IMR-90 (cell line): ENCODE data around the gene STARD13. TPM values are rescaled to one million over a fixed set of nuclear protein-coding genes. Genes with fewer than 3 reads are reported as not detected.

Experiments used
- ATAC-seq: fragments of 200-7000 bp; cut with Tn5 transposase; 2 replicates; pipeline ENCODE4 v1.9.1; 2020; ENCODE audit warnings: low read depth, mild to moderate bottlenecking, moderate library complexity
- BruUV-seq: library from RNA; stranded (reverse); fragments of 400-500 nt; replicated peaks from 2 replicates; lab custom pipeline; 2021; lab: Mats Ljungman, UMichigan
- CTCF ChIA-PET: fragments of 300-600 bp; formaldehyde crosslinking; extraction: SDS; loops from one replicate; lab custom pipeline; 2021; ENCODE audit warnings: antibody characterized with exemption; lab: Yijun Ruan, JAX
- POLR2A ChIA-PET: fragments of 300-600 bp; sonication (Branson Sonifier 250); formaldehyde crosslinking; loops from one replicate; lab custom pipeline; 2022; ENCODE audit warnings: antibody characterized with exemption; ENCODE audit not compliant: unreplicated experiment; lab: Charles Lee
- DNase-seq: peaks from one replicate; pipeline ENCODE4 v3.0.0; 2013
- H2AFZ ChIP-seq: replicated peaks from 2 replicates; pipeline ENCODE3; 2013; ENCODE audit warnings: low read length, mild to moderate bottlenecking; ENCODE audit not compliant: poor library complexity
- H2AK5ac ChIP-seq: 2 replicates; pipeline ENCODE4 v1.6.1; 2013; ENCODE audit warnings: low read depth, low read length, inconsistent platforms
- H2AK9ac ChIP-seq: replicated peaks from 2 replicates; pipeline ENCODE3; 2013; ENCODE audit warnings: mild to moderate bottlenecking, low read depth, low read length, moderate library complexity; ENCODE audit not compliant: poor library complexity
- H2BK120ac ChIP-seq: 2 replicates; pipeline ENCODE4 v1.6.1; 2013; ENCODE audit warnings: low read depth, low read length, inconsistent platforms
- H2BK15ac ChIP-seq: 3 replicates; pipeline ENCODE4 v1.6.1; 2013; ENCODE audit warnings: low read depth, low read length, inconsistent platforms
- H2BK20ac ChIP-seq: 2 replicates; pipeline ENCODE4 v1.6.1; 2013; ENCODE audit warnings: low read depth, mild to moderate bottlenecking, inconsistent platforms, low read length, moderate library complexity
- H2BK5ac ChIP-seq: 2 replicates; pipeline ENCODE4 v1.6.1; 2013; ENCODE audit warnings: mild to moderate bottlenecking, low read depth, low read length, inconsistent platforms; ENCODE audit not compliant: poor library complexity, severe bottlenecking
- H3K14ac ChIP-seq: replicated peaks from 2 replicates; pipeline ENCODE4 v1.6.1; 2013; ENCODE audit warnings: low read depth, low read length, inconsistent platforms
- H3K18ac ChIP-seq: 2 replicates; pipeline ENCODE4 v1.6.1; 2013; ENCODE audit warnings: low read depth, low read length, control low read depth
- H3K23ac ChIP-seq: 2 replicates; pipeline ENCODE4 v1.6.1; 2013; ENCODE audit warnings: low read depth, low read length, inconsistent platforms
- H3K27ac ChIP-seq: 2 replicates; pipeline ENCODE4 v1.5.1; 2013; ENCODE audit warnings: mild to moderate bottlenecking, control low read depth, low read length; ENCODE audit not compliant: insufficient read depth
- H3K27me3 ChIP-seq: 2 replicates; pipeline ENCODE4 v1.6.1; 2013; ENCODE audit warnings: low read length; ENCODE audit not compliant: control insufficient read depth, insufficient read depth
- H3K36me3 ChIP-seq: 2 replicates; pipeline ENCODE4 v1.6.1; 2013; ENCODE audit warnings: low read length, mixed read lengths; ENCODE audit not compliant: control insufficient read depth, insufficient read depth
- H3K4ac ChIP-seq: 2 replicates; pipeline ENCODE4 v1.6.1; 2013; ENCODE audit warnings: low read depth, low read length, inconsistent platforms
- H3K4me1 ChIP-seq: 2 replicates; pipeline ENCODE4 v1.6.1; 2013; ENCODE audit warnings: low read length, mixed read lengths; ENCODE audit not compliant: control insufficient read depth, insufficient read depth
- H3K4me2 ChIP-seq: 2 replicates; pipeline ENCODE4 v1.6.1; 2013; ENCODE audit warnings: low read depth, mild to moderate bottlenecking, control low read depth, low read length, moderate library complexity
- H3K4me3 ChIP-seq: 2 replicates; pipeline ENCODE4 v1.5.1; 2013; ENCODE audit warnings: low read depth, mild to moderate bottlenecking, control low read depth, low read length, moderate library complexity; ENCODE audit not compliant: insufficient read depth
- H3K56ac ChIP-seq: 2 replicates; pipeline ENCODE4 v1.6.1; 2013; ENCODE audit warnings: low read length, inconsistent platforms; ENCODE audit not compliant: insufficient read depth; ENCODE audit errors: extremely low read depth
- H3K79me1 ChIP-seq, 2 experiments: 2 replicates each; pipeline ENCODE4 v1.6.1; 2013; ENCODE audit warnings: low read length in 2 of 2, inconsistent platforms in 1 of 2, low read depth in 1 of 2
- H3K9ac ChIP-seq: 2 replicates; pipeline ENCODE4 v1.6.1; 2013; ENCODE audit warnings: low read depth, low read length, control low read depth
- H3K9me1 ChIP-seq: 2 replicates; pipeline ENCODE4 v1.6.1; 2013; ENCODE audit warnings: low read length, inconsistent platforms; ENCODE audit not compliant: insufficient read depth
- H3K9me3 ChIP-seq: 2 replicates; pipeline ENCODE4 v1.6.1; 2013; ENCODE audit warnings: low read length; ENCODE audit not compliant: control insufficient read depth, insufficient read depth
- H4K20me1 ChIP-seq: 2 replicates; pipeline ENCODE4 v1.6.1; 2013; ENCODE audit warnings: low read length, inconsistent platforms; ENCODE audit not compliant: insufficient read depth
- H4K5ac ChIP-seq: 2 replicates; pipeline ENCODE4 v1.6.1; 2013; ENCODE audit warnings: mild to moderate bottlenecking, low read depth, low read length, control low read depth
- H4K8ac ChIP-seq, 2 experiments: 2 replicates each; pipeline ENCODE4 v1.6.1; 2013; ENCODE audit warnings: low read depth in 2 of 2, low read length in 2 of 2, control low read depth in 1 of 2, inconsistent platforms in 1 of 2
- H4K91ac ChIP-seq: 2 replicates; pipeline ENCODE4 v1.6.1; 2013; ENCODE audit warnings: low read depth, low read length, inconsistent platforms; ENCODE audit not compliant: insufficient read depth
- BHLHE40 ChIP-seq: fragments of 150-350 bp; IDR thresholded peaks from 2 replicates; pipeline ENCODE4 v1.6.1; 2016; ENCODE audit warnings: mild to moderate bottlenecking, low read depth, low read length
- CEBPB ChIP-seq: IDR thresholded peaks from 2 replicates; pipeline ENCODE4 v1.6.1; 2012; ENCODE audit warnings: low read depth, low read length, improper control_type of control experiment
- CHD1 ChIP-seq: IDR thresholded peaks from 2 replicates; pipeline ENCODE4 v1.6.1; 2012; ENCODE audit warnings: low read depth, low read length, improper control_type of control experiment
- CTCF ChIP-seq: conservative IDR thresholded peaks from 2 replicates; pipeline ENCODE4 v1.5.1; 2012; ENCODE audit warnings: mild to moderate bottlenecking, low read depth, low read length, improper control_type of control experiment
- ELK1 ChIP-seq: fragments of 150-350 bp; IDR thresholded peaks from 2 replicates; pipeline ENCODE4 v1.6.1; 2016; ENCODE audit warnings: low read depth, mild to moderate bottlenecking, low read length, moderate library complexity, borderline replicate concordance
- FOS ChIP-seq: fragments of 150-350 bp; IDR thresholded peaks from 2 replicates; pipeline ENCODE4 v1.6.1; 2016; ENCODE audit warnings: low read depth, low read length
- MAFK ChIP-seq: IDR thresholded peaks from 2 replicates; pipeline ENCODE4 v1.6.1; 2012; ENCODE audit warnings: low read depth, low read length, improper control_type of control experiment
- MAZ ChIP-seq: IDR thresholded peaks from 2 replicates; pipeline ENCODE4 v1.6.1; 2012; ENCODE audit warnings: low read depth, mild to moderate bottlenecking, low read length, improper control_type of control experiment, moderate library complexity, borderline replicate concordance
- MXI1 ChIP-seq: IDR thresholded peaks from 2 replicates; pipeline ENCODE4 v1.6.1; 2012; ENCODE audit warnings: low read depth, mild to moderate bottlenecking, low read length, moderate library complexity, borderline replicate concordance
- POLR2A ChIP-seq: IDR thresholded peaks from 2 replicates; pipeline ENCODE4 v1.6.1; 2012; ENCODE audit warnings: mild to moderate bottlenecking, low read depth, low read length
- RAD21 ChIP-seq: IDR thresholded peaks from 2 replicates; pipeline ENCODE4 v1.6.1; 2012; ENCODE audit warnings: low read length, improper control_type of control experiment
- RCOR1 ChIP-seq: IDR thresholded peaks from 2 replicates; pipeline ENCODE4 v1.6.1; 2012; ENCODE audit warnings: mild to moderate bottlenecking, low read length, improper control_type of control experiment; ENCODE audit not compliant: insufficient replicate concordance
- RFX5 ChIP-seq: IDR thresholded peaks from 2 replicates; pipeline ENCODE4 v1.8.0; 2012; ENCODE audit warnings: low read depth, mild to moderate bottlenecking, low read length, moderate library complexity
- SMC3 ChIP-seq: fragments of 150-350 bp; IDR thresholded peaks from 2 replicates; pipeline ENCODE4 v1.6.1; 2016; ENCODE audit warnings: low read depth, mild to moderate bottlenecking, antibody characterized with exemption, low read length, moderate library complexity
- USF2 ChIP-seq: fragments of 150-350 bp; IDR thresholded peaks from 2 replicates; pipeline ENCODE4 v1.6.1; 2017; ENCODE audit warnings: mild to moderate bottlenecking, antibody characterized with exemption, low read length, low read depth
- whole genome bisulfite sequencing, 2 experiments: methylation state at CpG; one replicate each; pipeline versions ENCODE4 v1.1.5 to v1.1.7; 2013; ENCODE audit warnings: missing lambda C conversion rate in 2 of 2; ENCODE audit not compliant: insufficient read length in 1 of 2; ENCODE audit errors: extremely low coverage in 2 of 2; 5-methylcytosine and 5-hydroxymethylcytosine counted together
- dilution Hi-C: fragments of 300-500 bp; cut with HindIII; formaldehyde crosslinking; loops from one replicate; pipeline ENCODE4 v1.14.3; 2018; ENCODE audit warnings: low sequenced_read_pairs; ENCODE audit not compliant: unreplicated experiment
- in situ Hi-C: fragments of 300-500 bp; cut with MboI; formaldehyde crosslinking; loops from 3 replicates; pipeline ENCODE4 v1.14.3; 2019; ENCODE audit warnings: low sequenced_read_pairs, inconsistent platforms, mixed read lengths
- intact Hi-C: fragments of 100-400 bp; cut with micrococcal nuclease; formaldehyde crosslinking; loops from 2 replicates; pipeline ENCODE4 v1.10.0; 2022
- polyA plus RNA-seq, 3 experiments: library from polyadenylated mRNA; depleted of rRNA; stranded (reverse); fragments of >200 nt; gene quantifications; 2 replicates each; pipeline ENCODE4 v1.2.3, GENCODE V29; 2012; ENCODE audit warnings: low replicate concordance in 1 of 3
- total RNA-seq: library from RNA; depleted of rRNA; stranded (reverse); fragments of >200 nt; gene quantifications from 2 replicates; pipeline ENCODE4 v1.2.3, GENCODE V29; 2012

The STARD13 gene
- total and polyA plus RNA-seq, 2 of the 4 experiments (the other 2 are of a cell fraction) = 23.6 to 46.6 TPM

- ChIA-PET CTCF (no interaction called here), POLR2A (interaction anchor here (0.6 kb wide), 1 partner anchor 345 kb away, joined by 4 read pairs; no protein-coding TSS in a partner anchor)
- TF ChIP-seq MAZ = no peak
- TF ChIP-seq RFX5 = no peak
- no peak for TF ChIP-seq MXI1
- TF ChIP-seq BHLHE40 = no peak
- TF ChIP-seq POLR2A = no peak
- no peak for TF ChIP-seq SMC3
- no peak for TF ChIP-seq FOS
- TF ChIP-seq CHD1 = no peak
- TF ChIP-seq RCOR1 = no peak
- TF ChIP-seq MAFK = no peak
- TF ChIP-seq USF2 = no peak
- TF ChIP-seq CEBPB = no peak
- TF ChIP-seq RAD21 = no peak
- TF ChIP-seq CTCF = no peak
- no peak for TF ChIP-seq ELK1
- Histone ChIP-seq H3K79me1 (peaks cover 39 to 81% of the 10 kb centered on the region in 2 experiments), H2BK20ac (no peak overlapping the region), H4K8ac (no peak overlapping the region), H3K36me3 (peaks cover 27% of the 10 kb centered on the region), H3K4me3 (no peak overlapping the region), H3K4me2 (no peak overlapping the region), H4K91ac (no peak overlapping the region), H2BK120ac (no peak overlapping the region), H2BK15ac (no peak overlapping the region), H3K4ac (no peak overlapping the region), H3K18ac (no peak overlapping the region), H2BK5ac (no peak overlapping the region), H3K4me1 (peaks cover 19% of the 10 kb centered on the region), H4K20me1 (peaks cover 18% of the 10 kb centered on the region; the same call in 1 of the 2 replicates), H3K9me1 (peaks cover 17% of the 10 kb centered on the region), H4K5ac (no peak overlapping the region), H2AK9ac (no peak overlapping the region), H3K9me3 (no peaks in the 10 kb centered on the region), H3K14ac (no peak overlapping the region), H2AK5ac (no peak overlapping the region), H3K23ac (no peak overlapping the region), H3K27ac (no peak overlapping the region), H3K56ac (no peak overlapping the region), H2AFZ (no peak overlapping the region), H3K27me3 (no peaks in the 10 kb centered on the region), H3K9ac (no peak overlapping the region)
- ATAC-seq (0 out of 2 replicates have a peak, but pooled peaks have one; percentile 6), DNase-seq (peak; percentile 60)
- intact Hi-C loops (no loop called here), dilution Hi-C loops (no loop called here), in situ Hi-C loops (no loop called here)
- BruUV-seq = no TSS peak
- no CpG with 5 or more reads among the region's 1 CpG for WGBS, 2 experiments
Observed at GRCh38 chr13:33150126-33150525, 135.4 kb downstream of the STARD13 start.
